Activated CD4-positive, alpha-beta T cell treated with anti-CD3 and anti-CD28 coated beads, Interleukin-2, amount 10 ng/mL, durations not matched to agents 7 days and 5 days (primary cell): ENCODE measurements around the gene PTPRM. TPM values are rescaled to one million over a fixed set of nuclear protein-coding genes. Genes with fewer than 3 reads are reported as not detected.

Source experiments
- CTCF ChIA-PET: fragments of 350-600 bp; sonication (Branson Sonifier 250); formaldehyde crosslinking; loops from one replicate; lab custom pipeline; 2021; ENCODE audit warnings: antibody characterized with exemption; lab: Charles Lee
- POLR2A ChIA-PET: fragments of 350-600 bp; sonication (Branson Sonifier 250); formaldehyde crosslinking; loops from one replicate; lab custom pipeline; 2021; ENCODE audit warnings: antibody characterized with exemption; lab: Charles Lee
- DNase-seq: peaks from one replicate; pipeline ENCODE4 v3.0.0-alpha.2; 2020
- H3K27ac Mint-ChIP-seq: one replicate; pipeline ENCODE4 v1.8.0; 2021; ENCODE audit warnings: mild to moderate bottlenecking, moderate library complexity, mixed read lengths
- H3K27me3 Mint-ChIP-seq: one replicate; pipeline ENCODE4 v1.8.0; 2021; ENCODE audit warnings: mixed read lengths
- H3K36me3 Mint-ChIP-seq: one replicate; pipeline ENCODE4 v1.8.0; 2021; ENCODE audit warnings: low read depth, mixed read lengths
- H3K4me1 Mint-ChIP-seq: one replicate; pipeline ENCODE4 v1.8.0; 2021; ENCODE audit warnings: mixed read lengths
- H3K4me3 Mint-ChIP-seq: one replicate; pipeline ENCODE4 v1.8.0; 2021; ENCODE audit warnings: mild to moderate bottlenecking, moderate library complexity, mixed read lengths
- H3K9me3 Mint-ChIP-seq: one replicate; pipeline ENCODE4 v1.8.0; 2021; ENCODE audit warnings: mixed read lengths
- total RNA-seq, 2 experiments: library from RNA; stranded (reverse); gene quantifications; one replicate each; pipeline ENCODE4 v1.2.3, GENCODE V29; 2021

PTPRM gene
- total RNA-seq = 10 to 100 TPM in 1 of 2 experiments, 1 to 10 TPM in 1; 5.1 to 10.5 TPM

DNA sequence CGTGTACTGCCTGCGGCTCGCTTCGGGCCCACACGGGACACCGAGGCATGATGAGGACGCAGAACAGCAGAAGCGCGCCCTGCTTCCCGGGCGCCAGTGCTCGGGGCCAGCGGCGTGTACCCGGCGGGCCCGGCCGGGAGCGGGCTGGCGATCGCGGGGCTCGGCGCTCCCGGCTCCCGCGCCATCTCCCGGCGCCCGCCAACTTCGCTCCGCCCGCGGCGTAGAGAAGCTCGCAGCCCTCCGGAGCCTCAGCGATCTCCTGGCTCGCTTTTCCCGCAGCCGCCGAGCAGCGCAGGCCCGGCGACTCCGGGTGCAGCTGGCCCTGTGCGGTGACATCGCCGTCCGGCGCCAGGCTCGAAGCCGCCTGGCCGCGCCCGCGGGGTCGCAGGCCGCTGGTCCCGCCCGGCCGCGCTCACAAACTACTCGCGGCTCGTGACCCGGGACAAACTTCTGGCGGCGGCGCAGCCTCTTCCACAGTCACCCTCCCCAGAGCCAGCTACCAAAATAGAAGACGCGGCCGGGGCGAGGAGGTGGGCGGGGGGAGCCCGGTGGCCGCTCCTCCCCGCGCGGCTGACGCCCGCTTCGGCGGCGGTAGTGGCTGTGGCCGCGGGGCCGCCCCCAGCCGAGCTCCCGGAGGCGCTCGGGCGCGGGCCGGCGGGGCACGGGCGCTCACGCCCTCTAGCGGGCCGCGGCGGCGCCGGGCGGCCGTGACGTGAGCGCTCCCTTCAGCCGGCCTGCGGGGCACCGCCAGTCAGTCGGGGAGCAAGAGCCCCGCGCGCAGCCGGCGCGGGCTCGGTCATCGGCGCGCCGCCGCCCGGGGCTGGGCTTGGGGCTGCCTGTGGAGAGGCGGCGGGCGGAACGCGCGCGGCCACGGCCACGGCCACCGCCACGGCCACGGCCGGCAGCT, at the start of gene PTPRM:
PTPRM (plus strand) TSS at position 750 of the 907 bp plus-strand sequence. CDS start 503 bp downstream, outside the sequence.
- no peak within 1 kb of the TSS for H3K27ac Mint-ChIP-seq
- peaks cover 49% of the 10 kb centered on the region for H3K27me3 Mint-ChIP-seq
- H3K9me3 Mint-ChIP-seq = no peaks in the 10 kb centered on the region
- DNase-seq = peak; percentile 51
- ChIA-PET POLR2A (no interaction called here), CTCF (interaction anchor here (0.6 to 1.2 kb wide), 2 partner anchors 13 to 161 kb away, joined by 3 to 4 read pairs; no protein-coding TSS in a partner anchor)
- no peaks in the 10 kb centered on the region for H3K36me3 Mint-ChIP-seq
- H3K4me3 Mint-ChIP-seq = peak within 1 kb of the TSS; percentile 41
- H3K4me1 Mint-ChIP-seq = peaks cover 1% of the 10 kb centered on the region

GRCh38 chr18:7517852-7518251, 49.3 kb upstream of the PTPRM start:
- Mint-ChIP-seq H3K27ac (no peak overlapping the region), H3K4me3 (no peak overlapping the region), H3K4me1 (no peaks in the 10 kb centered on the region), H3K27me3 (no peaks in the 10 kb centered on the region), H3K9me3 (no peaks in the 10 kb centered on the region), H3K36me3 (no peaks in the 10 kb centered on the region)
- ChIA-PET CTCF (no interaction called here), POLR2A (no interaction called here)
- DNase-seq = no peak

GRCh38 chr18:7520200-7520785, 46.8 kb upstream of the PTPRM start:
- ChIA-PET POLR2A (no interaction called here), CTCF (interaction anchor here (0.7 kb wide), 1 partner anchor 296 kb away, joined by 3 read pairs; no protein-coding TSS in a partner anchor)
- H3K27me3 Mint-ChIP-seq = no peaks in the 10 kb centered on the region

GRCh38 chr18:7521226-7521856, 45.8 kb upstream of the PTPRM start:
- Mint-ChIP-seq H3K36me3 (no peaks in the 10 kb centered on the region), H3K4me3 (no peak overlapping the region), H3K27me3 (no peaks in the 10 kb centered on the region), H3K4me1 (no peaks in the 10 kb centered on the region), H3K9me3 (no peaks in the 10 kb centered on the region), H3K27ac (no peak overlapping the region)
- POLR2A ChIA-PET = no interaction called here
- CTCF ChIA-PET = interaction anchor here (0.7 kb wide), 1 partner anchor 295 kb away, joined by 3 read pairs; no protein-coding TSS in a partner anchor
- DNase-seq = no peak

More at GRCh38 chr18:7520200-7520785, 46.8 kb upstream of the PTPRM start:
- Mint-ChIP-seq H3K4me3 (no peak overlapping the region), H3K4me1 (no peaks in the 10 kb centered on the region), H3K9me3 (no peaks in the 10 kb centered on the region), H3K27ac (no peak overlapping the region), H3K36me3 (no peaks in the 10 kb centered on the region)
- no peak for DNase-seq

DNA sequence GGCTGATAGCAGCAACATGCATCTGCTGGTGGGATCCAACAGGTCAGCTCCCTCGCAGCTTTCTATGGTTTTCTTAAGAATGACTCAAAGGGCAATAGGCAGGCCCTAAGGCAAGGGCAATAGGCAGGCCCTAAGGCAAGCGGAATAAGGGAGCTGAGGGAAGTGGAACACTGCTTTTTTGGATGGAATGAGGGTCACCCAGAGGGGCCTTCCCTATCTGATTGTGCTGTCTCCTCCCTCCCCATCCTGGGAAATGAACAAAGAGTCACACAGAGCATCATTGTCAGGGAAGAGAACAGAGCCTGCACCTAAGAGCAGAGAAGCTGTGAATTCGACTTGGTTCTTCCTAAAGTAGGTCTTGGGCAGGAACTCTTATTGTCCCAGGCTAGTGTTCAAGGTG, 43.3 kb upstream of the PTPRM start:
- ChIA-PET CTCF (interaction anchor here (0.6 kb wide), 1 partner anchor 22 kb away, joined by 3 read pairs; no protein-coding TSS in a partner anchor), POLR2A (no interaction called here)
- no peaks in the 10 kb centered on the region for H3K9me3 Mint-ChIP-seq
- no peaks in the 10 kb centered on the region for H3K4me1 Mint-ChIP-seq
- no peak overlapping the region for H3K4me3 Mint-ChIP-seq
- H3K27ac Mint-ChIP-seq = no peak overlapping the region
- H3K27me3 Mint-ChIP-seq = no peaks in the 10 kb centered on the region
- no peaks in the 10 kb centered on the region for H3K36me3 Mint-ChIP-seq
- no peak for DNase-seq

DNA sequence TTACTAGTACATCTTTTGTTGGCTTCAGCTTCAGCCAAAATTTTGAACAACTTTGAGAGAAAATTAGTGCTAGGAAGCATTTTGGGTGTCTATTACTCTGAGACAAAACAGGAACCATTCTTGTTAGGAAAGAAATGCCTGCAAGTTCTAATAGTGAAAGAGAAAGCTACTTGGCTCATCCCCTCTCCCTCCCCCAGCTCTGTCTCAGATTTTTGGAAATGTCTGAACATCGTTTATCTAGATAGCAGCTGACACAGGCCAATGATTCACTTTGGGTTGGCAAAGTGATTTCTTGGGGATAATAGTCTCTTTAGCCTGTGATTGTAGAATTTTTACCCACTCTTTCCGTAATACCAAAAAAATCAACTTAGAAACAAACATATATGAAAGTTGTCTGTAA, 42.3 kb upstream of the PTPRM start:
- DNase-seq = no peak
- ChIA-PET CTCF (no interaction called here), POLR2A (no interaction called here)
- Mint-ChIP-seq H3K9me3 (no peaks in the 10 kb centered on the region), H3K27ac (no peak overlapping the region), H3K36me3 (no peaks in the 10 kb centered on the region), H3K4me3 (no peak overlapping the region), H3K27me3 (no peaks in the 10 kb centered on the region), H3K4me1 (no peaks in the 10 kb centered on the region)

DNA sequence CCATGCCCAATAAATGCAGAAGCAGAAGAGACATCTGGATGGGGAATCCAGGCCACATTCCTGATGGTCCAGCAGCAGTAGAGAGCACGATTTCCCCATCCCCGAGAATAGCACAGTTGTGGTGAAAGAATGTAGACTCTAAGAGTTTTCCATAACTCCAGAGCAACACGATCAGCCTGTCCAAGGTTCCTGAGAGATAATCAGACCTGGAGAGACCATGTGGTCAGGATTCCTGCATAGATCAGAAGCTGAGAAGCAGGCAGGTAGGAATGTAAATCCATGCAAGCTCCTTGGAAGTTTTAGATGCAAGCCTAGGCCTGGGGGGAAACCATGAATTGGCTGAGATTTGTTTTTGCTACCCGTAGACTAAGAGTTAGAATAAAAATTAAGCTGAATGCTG, 34.2 kb upstream of the PTPRM start:
- ChIA-PET CTCF (no interaction called here), POLR2A (no interaction called here)
- Mint-ChIP-seq H3K27ac (no peak overlapping the region), H3K9me3 (no peaks in the 10 kb centered on the region), H3K4me1 (no peaks in the 10 kb centered on the region), H3K4me3 (no peak overlapping the region), H3K27me3 (no peaks in the 10 kb centered on the region), H3K36me3 (no peaks in the 10 kb centered on the region)
- no peak for DNase-seq

- Mint-ChIP-seq H3K4me1 (no peaks in the 10 kb centered on the region), H3K36me3 (no peaks in the 10 kb centered on the region), H3K4me3 (no peak overlapping the region), H3K9me3 (no peaks in the 10 kb centered on the region), H3K27me3 (no peaks in the 10 kb centered on the region), H3K27ac (no peak overlapping the region)
- CTCF ChIA-PET = no interaction called here
- DNase-seq = no peak
- POLR2A ChIA-PET = no interaction called here
These were observed 31.5 kb upstream of the PTPRM start for GRCh38 chr18:7535436-7536205.

GRCh38 chr18:7537145-7537544, 30.0 kb upstream of the PTPRM start:
- POLR2A ChIA-PET = no interaction called here
- H3K4me3 Mint-ChIP-seq = no peak overlapping the region
- H3K27ac Mint-ChIP-seq = no peak overlapping the region
- no peaks in the 10 kb centered on the region for H3K4me1 Mint-ChIP-seq
- no peaks in the 10 kb centered on the region for H3K36me3 Mint-ChIP-seq
- no peak for DNase-seq
- H3K9me3 Mint-ChIP-seq = no peaks in the 10 kb centered on the region
- CTCF ChIA-PET = no interaction called here
- H3K27me3 Mint-ChIP-seq = no peaks in the 10 kb centered on the region

DNA sequence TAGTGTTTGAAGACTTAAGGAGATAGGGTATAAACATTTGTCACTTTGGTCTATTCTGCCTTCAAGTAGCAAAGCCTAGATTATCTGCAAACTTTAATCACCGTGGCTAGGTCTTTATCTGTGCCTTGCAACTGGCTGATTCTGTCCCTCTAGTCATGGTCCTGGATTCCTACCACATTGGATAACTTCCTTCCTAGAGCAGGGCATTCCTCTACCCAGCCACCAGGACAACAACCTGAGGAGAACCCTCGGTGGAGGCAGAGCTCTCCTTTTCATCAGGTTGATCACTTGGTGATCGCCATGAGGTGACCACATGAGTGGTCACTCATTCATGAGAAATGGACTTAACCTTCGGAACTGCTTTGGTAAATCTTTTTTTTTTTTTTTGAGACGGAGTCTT, 25.3 kb upstream of the PTPRM start:
- Mint-ChIP-seq H3K4me3 (no peak overlapping the region), H3K27ac (no peak overlapping the region), H3K27me3 (no peaks in the 10 kb centered on the region), H3K9me3 (no peaks in the 10 kb centered on the region), H3K36me3 (no peaks in the 10 kb centered on the region), H3K4me1 (no peaks in the 10 kb centered on the region)
- no peak for DNase-seq
- ChIA-PET POLR2A (no interaction called here), CTCF (no interaction called here)

DNA sequence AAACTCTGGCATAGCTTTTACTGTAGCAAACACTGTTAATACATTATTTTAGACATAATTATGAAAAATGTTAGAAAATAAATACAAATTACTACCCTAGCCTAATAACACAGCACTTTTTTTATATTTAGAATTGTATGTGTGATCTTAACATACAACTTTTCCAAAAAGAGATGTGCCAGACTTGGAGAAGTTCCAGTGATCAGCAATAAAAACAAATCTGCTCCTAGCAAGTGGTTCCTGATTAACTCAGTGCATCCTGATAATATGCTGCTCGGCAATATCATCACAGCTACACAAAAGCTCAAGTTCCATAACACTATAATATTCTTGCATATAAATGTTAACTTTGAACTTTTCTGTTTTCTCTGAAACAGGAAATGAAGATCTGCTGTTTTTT, 22.4 kb upstream of the PTPRM start:
- no peaks in the 10 kb centered on the region for H3K9me3 Mint-ChIP-seq
- H3K4me1 Mint-ChIP-seq = no peaks in the 10 kb centered on the region
- no peaks in the 10 kb centered on the region for H3K27me3 Mint-ChIP-seq
- H3K36me3 Mint-ChIP-seq = no peaks in the 10 kb centered on the region
- CTCF ChIA-PET = no interaction called here
- no peak for DNase-seq
- no peak overlapping the region for H3K27ac Mint-ChIP-seq
- POLR2A ChIA-PET = no interaction called here
- H3K4me3 Mint-ChIP-seq = no peak overlapping the region

DNA sequence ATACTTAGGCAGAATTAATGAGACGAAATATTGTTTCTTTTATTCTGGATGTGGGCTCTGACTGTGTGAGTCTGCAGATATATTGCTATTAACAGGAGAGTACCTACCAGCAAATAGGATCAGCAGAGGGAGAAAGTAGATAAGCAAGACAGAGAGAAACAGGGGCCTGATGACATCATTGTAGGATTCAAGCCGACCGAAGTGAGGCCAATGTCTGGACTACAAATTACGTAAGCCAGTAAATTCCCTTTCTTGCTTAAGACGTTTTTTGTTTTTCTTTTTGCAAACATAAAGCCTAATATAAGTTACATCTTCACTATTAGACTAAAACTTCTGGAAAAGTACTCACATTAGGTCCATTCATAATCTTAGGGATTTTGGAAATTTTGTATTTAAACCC, 21.4 kb upstream of the PTPRM start:
- no peaks in the 10 kb centered on the region for H3K4me1 Mint-ChIP-seq
- no peaks in the 10 kb centered on the region for H3K9me3 Mint-ChIP-seq
- H3K27me3 Mint-ChIP-seq = no peaks in the 10 kb centered on the region
- no peak for DNase-seq
- POLR2A ChIA-PET = no interaction called here
- H3K36me3 Mint-ChIP-seq = no peaks in the 10 kb centered on the region
- no peak overlapping the region for H3K4me3 Mint-ChIP-seq
- CTCF ChIA-PET = no interaction called here
- H3K27ac Mint-ChIP-seq = no peak overlapping the region
